GM18505 (cell line): ENCODE data around the gene ASIC2.

Experiments
- ATAC-seq: cut with Tn5 transposase; IDR thresholded peaks from one replicate; pipeline ENCODE4 v1.9.1; 2021; ENCODE audit not compliant: unreplicated experiment
- POLR2A ChIP-seq: IDR thresholded peaks from 4 replicates; pipeline ENCODE4 v1.6.1; 2011; ENCODE audit warnings: borderline replicate concordance; ENCODE audit not compliant: insufficient read depth, insufficient read length; ENCODE audit errors: extremely low read depth

The ASIC2 gene

GRCh38 chr17:33054412-33054811 is 238.7 kb downstream of the ASIC2 start:
- TF ChIP-seq POLR2A, result no peak
- ATAC-seq, result no peak

- no peak for TF ChIP-seq POLR2A
- no peak for ATAC-seq
Measured at GRCh38 chr17:33053676-33054075, 239.4 kb downstream of the ASIC2 start.

- TF ChIP-seq POLR2A, result no peak
- ATAC-seq, result no peak
Measured at GRCh38 chr17:33052856-33053255, 240.2 kb downstream of the ASIC2 start.

DNA sequence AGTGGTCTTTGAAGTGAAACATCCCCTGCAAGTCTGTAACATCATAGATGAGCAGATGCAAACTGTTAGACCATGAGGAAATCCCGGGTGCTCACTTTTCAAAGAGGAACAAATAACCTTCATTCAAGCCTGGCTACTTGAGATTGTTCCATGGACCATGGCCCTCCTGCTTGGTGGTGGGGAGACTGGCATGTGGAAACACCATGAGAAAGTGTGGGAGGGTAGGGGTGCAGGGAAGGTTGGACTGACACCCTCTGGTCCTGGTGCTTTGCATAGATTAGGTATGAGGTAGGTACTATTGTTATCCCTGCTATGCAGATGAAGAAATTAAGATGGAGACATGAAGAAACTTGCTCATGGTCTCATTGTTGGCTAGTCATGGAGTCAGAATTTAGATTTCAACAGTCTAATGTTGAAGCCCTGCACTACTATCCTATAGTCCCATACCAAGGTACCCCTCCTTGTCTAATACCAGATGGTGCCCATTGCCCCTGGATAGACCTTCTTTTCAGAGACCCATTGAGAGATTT is 242.4 kb downstream of the ASIC2 start:
- no peak for ATAC-seq

GRCh38 chr17:33049781-33050414 is 243.2 kb downstream of the ASIC2 start:
- no peak for TF ChIP-seq POLR2A
- no peak for ATAC-seq

More for the DNA sequence above, 242.4 kb downstream of the ASIC2 start:
- TF ChIP-seq POLR2A, result no peak

DNA sequence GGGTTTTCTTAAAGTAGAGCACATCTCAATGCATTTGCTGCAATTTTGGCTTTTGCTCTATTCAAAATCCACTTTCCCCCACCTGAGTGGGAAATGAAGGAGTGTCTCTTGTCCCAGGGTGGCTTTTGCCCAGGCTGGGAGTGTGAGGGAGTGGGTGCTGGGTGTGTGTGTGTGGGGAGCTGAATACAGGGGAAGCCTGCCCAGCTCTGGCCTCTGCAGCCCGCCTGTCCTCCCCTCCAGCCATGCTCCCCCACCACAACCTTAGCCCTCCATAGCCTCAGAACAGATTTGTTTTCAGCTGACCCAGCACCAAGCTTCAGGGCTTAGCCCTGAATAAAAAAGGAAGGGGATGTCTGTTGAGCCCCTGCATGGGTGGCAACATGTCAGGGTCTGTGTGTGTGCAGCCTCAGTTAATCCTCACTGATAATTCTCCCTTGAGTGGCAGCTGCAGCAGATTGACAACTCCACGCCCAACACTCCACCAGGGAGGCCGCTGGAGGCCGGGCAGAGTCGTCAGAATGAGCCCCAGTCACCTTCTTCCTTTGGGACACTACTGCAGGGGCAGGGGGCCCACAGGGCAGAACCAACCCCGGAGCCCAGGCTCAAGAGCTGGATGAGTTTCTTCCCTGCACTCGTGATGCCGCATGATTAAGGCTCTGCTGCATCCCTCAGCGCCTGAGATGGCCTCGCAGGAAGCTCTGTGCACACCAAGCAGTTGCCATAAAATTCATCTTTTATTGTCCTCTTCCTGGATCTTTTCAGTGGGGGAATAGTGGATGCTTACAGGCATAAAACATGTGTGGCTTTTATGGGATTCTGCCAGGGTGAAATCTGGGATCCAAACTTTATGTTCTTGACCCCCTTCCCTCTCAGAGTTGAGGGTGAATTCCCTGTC is 246.5 kb downstream of the ASIC2 start:
- ATAC-seq, result no peak

GRCh38 chr17:33045216-33045615 is 247.9 kb downstream of the ASIC2 start:
- no peak for ATAC-seq
- no peak for TF ChIP-seq POLR2A

More for the DNA sequence above, 246.5 kb downstream of the ASIC2 start:
- TF ChIP-seq POLR2A, result no peak

GRCh38 chr17:33044771-33045170 is 248.3 kb downstream of the ASIC2 start:
- no peak for ATAC-seq

GRCh38 chr17:33040461-33040860 is 252.6 kb downstream of the ASIC2 start:
- ATAC-seq, result no peak
- TF ChIP-seq POLR2A, result no peak

More at GRCh38 chr17:33044771-33045170, 248.3 kb downstream of the ASIC2 start:
- no peak for TF ChIP-seq POLR2A

GRCh38 chr17:33039874-33040273 is 253.2 kb downstream of the ASIC2 start:
- no peak for ATAC-seq
- no peak for TF ChIP-seq POLR2A

GRCh38 chr17:33038740-33039139 is 254.4 kb downstream of the ASIC2 start:
- no peak for ATAC-seq
- TF ChIP-seq POLR2A, result no peak

- ATAC-seq, result no peak
- TF ChIP-seq POLR2A, result no peak
Measured at GRCh38 chr17:33033176-33033575, 259.9 kb downstream of the ASIC2 start.

DNA sequence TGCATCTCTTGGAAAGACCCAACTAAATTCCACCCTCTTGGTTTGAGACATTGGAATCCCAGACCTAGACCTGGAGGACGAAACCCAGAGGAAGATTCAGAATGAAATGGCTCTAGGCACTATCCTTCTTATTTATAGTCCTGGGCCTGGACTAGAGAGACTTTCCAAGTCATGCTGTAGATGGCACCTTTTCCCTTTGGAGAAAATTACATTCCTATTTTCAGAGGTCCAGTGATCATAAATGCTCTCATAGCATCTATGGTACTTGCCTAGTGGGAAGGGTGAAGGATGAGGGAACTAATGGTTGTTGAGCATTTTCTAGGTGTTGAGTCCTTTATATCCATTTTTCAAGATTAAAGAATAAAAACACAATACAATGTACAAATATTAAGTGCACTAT is 264.3 kb downstream of the ASIC2 start:
- no peak for TF ChIP-seq POLR2A
- ATAC-seq, result no peak

DNA sequence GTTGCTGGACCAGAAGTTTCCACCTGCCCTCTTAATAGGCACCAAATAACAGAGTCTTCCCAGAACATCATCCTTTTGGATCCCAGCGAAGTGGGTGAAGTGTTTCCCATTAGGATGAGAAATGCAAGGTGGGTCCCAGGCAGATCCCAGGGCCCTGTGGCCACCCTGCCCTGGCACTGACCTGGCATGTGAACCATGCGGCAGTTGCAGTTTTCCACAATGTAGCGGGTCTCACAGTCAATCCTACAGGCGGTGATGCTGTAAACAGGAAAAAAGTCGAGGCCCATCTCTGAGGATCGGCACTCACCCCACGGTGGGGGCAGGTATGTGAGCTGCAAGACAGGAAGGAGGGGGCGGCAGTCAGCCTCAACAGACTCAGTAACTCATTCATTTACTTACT is 265.0 kb downstream of the ASIC2 start:
- no peak for ATAC-seq
- no peak for TF ChIP-seq POLR2A
